LNCaP clone FGC (cell line): Measurements from ENCODE around the gene KLB.
A peak's percentile ranks its signal among the peaks of the same experiment; 100 is the strongest.

Source experiments
- DNase-seq: peaks from one replicate; pipeline ENCODE4 v3.0.0-alpha.2; 2011; ENCODE audit warnings: low read depth
- H3K4me3 ChIP-seq: 2 replicates; pipeline ENCODE4 v1.5.1; 2011; ENCODE audit warnings: mild to moderate bottlenecking, low read depth, low read length, control low read depth
- CTCF ChIP-seq: IDR thresholded peaks from 2 replicates; pipeline ENCODE4 v1.5.1; 2012; ENCODE audit warnings: mild to moderate bottlenecking; ENCODE audit not compliant: control insufficient read depth, insufficient read depth; ENCODE audit errors: extremely low read depth

Gene KLB

GRCh38 chr4:39484582-39485272, 78.0 kb downstream of the KLB start:
- H3K4me3 ChIP-seq = no peak overlapping the region
- no peak for TF ChIP-seq CTCF
- no peak for DNase-seq

DNA sequence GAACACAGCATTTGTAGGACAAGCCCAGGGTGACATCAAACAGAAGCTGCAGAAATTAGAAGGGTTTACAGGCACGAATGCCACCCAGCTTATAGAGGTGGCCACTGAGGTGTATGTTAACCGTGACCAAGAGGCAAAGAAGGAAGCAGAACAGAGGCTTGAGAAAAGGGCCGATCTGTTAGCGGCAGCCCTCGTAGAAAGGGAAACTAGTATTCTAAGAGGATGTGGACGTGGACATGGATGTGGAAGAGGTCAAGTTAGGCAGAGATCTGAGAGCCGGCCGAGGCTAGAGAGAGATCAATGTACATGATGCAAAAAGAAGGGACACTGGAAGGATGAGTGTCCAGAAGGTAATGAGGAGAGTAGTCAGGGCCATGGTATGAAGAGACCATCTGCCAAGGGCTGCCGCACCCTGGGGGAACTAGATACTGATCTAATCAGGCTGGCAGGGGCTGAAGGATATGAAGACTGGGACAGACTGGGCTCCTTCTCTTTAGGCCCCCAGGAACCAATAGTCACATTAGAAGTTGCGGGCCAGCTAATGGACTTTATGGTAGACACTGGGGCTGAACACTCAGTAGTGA, 79.6 kb downstream of the KLB start:
- no peak for DNase-seq
- no peak overlapping the region for H3K4me3 ChIP-seq
- TF ChIP-seq CTCF = no peak

- TF ChIP-seq CTCF = no peak
- H3K4me3 ChIP-seq = no peak overlapping the region
- no peak for DNase-seq
Measured at GRCh38 chr4:39490322-39490721, 83.6 kb downstream of the KLB start.

- DNase-seq = no peak
- H3K4me3 ChIP-seq = no peak overlapping the region
- TF ChIP-seq CTCF = no peak
Measured at GRCh38 chr4:39494354-39494753, 87.6 kb downstream of the KLB start.

DNA sequence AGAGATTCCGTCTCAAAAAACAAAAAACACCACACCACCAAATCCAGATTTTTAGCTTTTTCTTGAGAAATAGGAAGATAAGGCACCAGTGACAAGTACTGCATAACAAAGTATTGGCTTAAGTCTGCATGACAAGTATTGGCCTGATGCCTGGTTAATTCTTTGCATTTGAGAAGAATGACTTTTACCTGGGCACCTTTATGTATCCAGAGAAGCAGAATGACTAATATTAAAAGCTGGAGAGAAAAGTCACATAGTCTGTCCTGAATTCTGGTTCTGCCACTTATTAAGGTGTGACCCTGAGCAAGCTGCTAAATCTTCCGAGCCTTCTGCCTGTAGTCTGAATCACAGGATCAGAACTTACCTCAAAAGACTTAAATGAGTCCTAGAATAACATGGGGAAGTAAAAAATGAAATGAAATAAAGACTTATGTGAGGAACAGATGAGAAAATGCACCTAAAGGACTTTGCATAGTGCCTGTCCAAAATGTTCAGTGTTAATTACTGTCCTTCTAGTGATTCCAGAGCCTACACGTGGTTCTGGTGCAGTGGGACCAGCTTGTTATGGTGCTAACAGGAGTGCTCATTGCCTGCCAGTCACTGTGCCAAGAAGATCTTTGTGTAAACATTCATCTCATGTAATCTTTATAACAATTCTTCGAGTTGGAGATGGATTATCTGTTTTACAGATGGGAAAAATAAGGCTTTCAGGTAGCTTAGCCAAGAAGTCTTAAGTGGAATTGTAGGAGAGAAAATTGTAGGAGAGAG, 88.9 kb downstream of the KLB start:
- H3K4me3 ChIP-seq = no peak overlapping the region
- no peak for TF ChIP-seq CTCF
- peak; percentile 67 for DNase-seq

GRCh38 chr4:39497909-39498726, 91.4 kb downstream of the KLB start:
- no peak overlapping the region for H3K4me3 ChIP-seq
- DNase-seq = no peak
- no peak for TF ChIP-seq CTCF
